Rectal smooth muscle tissue (tissue), 1 donor: Measurements from ENCODE around the gene FSIP1.

Experiments used
- H3K27ac ChIP-seq: one replicate; pipeline ENCODE4 v1.7.0; 2013; ENCODE audit warnings: low read depth, low read length, inconsistent platforms
- H3K27me3 ChIP-seq: one replicate; pipeline ENCODE4 v1.7.0; 2013; ENCODE audit warnings: low read length; ENCODE audit not compliant: control insufficient read depth, insufficient read depth
- H3K36me3 ChIP-seq: one replicate; pipeline ENCODE4 v1.7.0; 2013; ENCODE audit warnings: low read length; ENCODE audit not compliant: control insufficient read depth, insufficient read depth
- H3K4me1 ChIP-seq: one replicate; pipeline ENCODE4 v1.7.0; 2013; ENCODE audit warnings: low read length; ENCODE audit not compliant: control insufficient read depth, insufficient read depth
- H3K4me3 ChIP-seq: one replicate; pipeline ENCODE4 v1.7.0; 2013; ENCODE audit warnings: low read length
- H3K9ac ChIP-seq: one replicate; pipeline ENCODE4 v1.7.0; 2013; ENCODE audit warnings: low read length

Gene FSIP1

GRCh38 chr15:39594446-39595337 is 187.9 kb downstream of the FSIP1 start:
- Histone ChIP-seq H3K36me3 (peaks cover 38% of the 10 kb centered on the region), H3K27ac (no peak overlapping the region), H3K9ac (no peak overlapping the region), H3K4me1 (peaks cover 12% of the 10 kb centered on the region), H3K4me3 (no peak overlapping the region), H3K27me3 (no peaks in the 10 kb centered on the region)

- Histone ChIP-seq H3K9ac (no peak overlapping the region), H3K27ac (no peak overlapping the region), H3K36me3 (peaks cover 44% of the 10 kb centered on the region), H3K27me3 (no peaks in the 10 kb centered on the region), H3K4me3 (no peak overlapping the region), H3K4me1 (peaks cover 12% of the 10 kb centered on the region)
Observed at GRCh38 chr15:39593656-39594445, 188.8 kb downstream of the FSIP1 start.

- Histone ChIP-seq H3K9ac (no peak overlapping the region), H3K36me3 (peaks cover 50% of the 10 kb centered on the region)
Observed at GRCh38 chr15:39593071-39593655, 189.5 kb downstream of the FSIP1 start.

GRCh38 chr15:39592500-39592899 is 190.1 kb downstream of the FSIP1 start:
- H3K36me3 ChIP-seq, result peaks cover 57% of the 10 kb centered on the region
- no peak overlapping the region for H3K9ac ChIP-seq
- H3K27ac ChIP-seq, result no peak overlapping the region
- no peaks in the 10 kb centered on the region for H3K27me3 ChIP-seq
- H3K4me1 ChIP-seq, result peaks cover 13% of the 10 kb centered on the region
- no peak overlapping the region for H3K4me3 ChIP-seq

More at GRCh38 chr15:39593071-39593655, 189.5 kb downstream of the FSIP1 start:
- H3K27me3 ChIP-seq, result no peaks in the 10 kb centered on the region
- H3K4me1 ChIP-seq, result peaks cover 12% of the 10 kb centered on the region
- no peak overlapping the region for H3K27ac ChIP-seq
- no peak overlapping the region for H3K4me3 ChIP-seq

GRCh38 chr15:39591896-39592315 is 190.7 kb downstream of the FSIP1 start:
- Histone ChIP-seq H3K27ac (no peak overlapping the region), H3K36me3 (peaks cover 62% of the 10 kb centered on the region), H3K4me1 (peaks cover 18% of the 10 kb centered on the region), H3K27me3 (no peaks in the 10 kb centered on the region), H3K4me3 (no peak overlapping the region), H3K9ac (no peak overlapping the region)

- H3K27me3 ChIP-seq, result no peaks in the 10 kb centered on the region
- no peak overlapping the region for H3K4me3 ChIP-seq
- peaks cover 23% of the 10 kb centered on the region for H3K4me1 ChIP-seq
- H3K27ac ChIP-seq, result no peak overlapping the region
- H3K9ac ChIP-seq, result no peak overlapping the region
- H3K36me3 ChIP-seq, result peaks cover 67% of the 10 kb centered on the region
Observed at GRCh38 chr15:39591141-39591895, 191.3 kb downstream of the FSIP1 start.

GRCh38 chr15:39589815-39590644 is 192.6 kb downstream of the FSIP1 start:
- Histone ChIP-seq H3K4me3 (no peak overlapping the region), H3K4me1 (peaks cover 36% of the 10 kb centered on the region), H3K27me3 (no peaks in the 10 kb centered on the region), H3K36me3 (peaks cover 75% of the 10 kb centered on the region), H3K9ac (no peak overlapping the region), H3K27ac (no peak overlapping the region)

GRCh38 chr15:39589193-39589814 is 193.3 kb downstream of the FSIP1 start:
- Histone ChIP-seq H3K36me3 (peaks cover 77% of the 10 kb centered on the region), H3K4me3 (no peak overlapping the region), H3K4me1 (peaks cover 40% of the 10 kb centered on the region), H3K27me3 (no peaks in the 10 kb centered on the region), H3K9ac (no peak overlapping the region), H3K27ac (no peak overlapping the region)

GRCh38 chr15:39588531-39589192 is 194.0 kb downstream of the FSIP1 start:
- Histone ChIP-seq H3K27ac (no peak overlapping the region), H3K9ac (no peak overlapping the region), H3K4me1 (peaks cover 43% of the 10 kb centered on the region), H3K36me3 (peaks cover 77% of the 10 kb centered on the region), H3K27me3 (no peaks in the 10 kb centered on the region), H3K4me3 (no peak overlapping the region)

GRCh38 chr15:39587731-39588530 is 194.7 kb downstream of the FSIP1 start:
- Histone ChIP-seq H3K27me3 (no peaks in the 10 kb centered on the region), H3K4me3 (no peak overlapping the region), H3K9ac (no peak overlapping the region), H3K27ac (peak overlapping the region; percentile 64), H3K4me1 (peaks cover 47% of the 10 kb centered on the region), H3K36me3 (peaks cover 73% of the 10 kb centered on the region)
